GM12801 (cell line): ENCODE measurements around the gene USH1G.

Experiments used
- CTCF ChIP-seq: IDR thresholded peaks from one replicate; pipeline ENCODE4 v1.5.1; 2011; ENCODE audit warnings: control low read depth; ENCODE audit not compliant: insufficient read length; ENCODE audit errors: extremely low read depth

USH1G gene

GRCh38 chr17:74945543-74945942, 22.5 kb upstream of the USH1G start:
- no peak for TF ChIP-seq CTCF

- no peak for TF ChIP-seq CTCF
Observed at GRCh38 chr17:74943808-74944522, 20.9 kb upstream of the USH1G start.

- TF ChIP-seq CTCF, result no peak
Observed at GRCh38 chr17:74941128-74941725, 18.2 kb upstream of the USH1G start.

- no peak for TF ChIP-seq CTCF
Observed at GRCh38 chr17:74939534-74939933, 16.5 kb upstream of the USH1G start.

- TF ChIP-seq CTCF, result no peak
Observed at GRCh38 chr17:74938194-74938950, 15.3 kb upstream of the USH1G start.

- no peak for TF ChIP-seq CTCF
Observed at GRCh38 chr17:74937064-74938051, 14.3 kb upstream of the USH1G start.

- TF ChIP-seq CTCF, result no peak
Observed at GRCh38 chr17:74936470-74936799, 13.4 kb upstream of the USH1G start.
